HG03520 (cell line): Measurements from ENCODE around the gene HSPA6.
"Not testable (repeated sequence)": the region's sequence is repeated elsewhere in the genome, so short reads cannot be mapped to it uniquely, and the experiment has no call there.

Source experiments
- ATAC-seq: cut with Tn5 transposase; IDR thresholded peaks from one replicate; pipeline ENCODE4 v1.9.1; 2021; ENCODE audit warnings: mild to moderate bottlenecking, moderate library complexity; ENCODE audit not compliant: unreplicated experiment

HSPA6 gene

GRCh38 chr1:161523817-161524741 is at the start of gene HSPA6:
TSS of gene HSPA6 (plus strand) at chr1:161524540. CDS start at chr1:161524659, 119 bp downstream.
- ATAC-seq, result peak; percentile 46

- ATAC-seq, result not testable (repeated sequence)
Observed at GRCh38 chr1:161477711-161478110, 46.6 kb upstream of the HSPA6 start.

- ATAC-seq, result no peak
Observed at GRCh38 chr1:161478985-161479384, 45.4 kb upstream of the HSPA6 start.

- no peak for ATAC-seq
Observed at GRCh38 chr1:161480381-161481035, 43.8 kb upstream of the HSPA6 start.

- no peak for ATAC-seq
Observed at GRCh38 chr1:161481624-161482392, 42.5 kb upstream of the HSPA6 start.

- ATAC-seq, result no peak
Observed at GRCh38 chr1:161482610-161483009, 41.7 kb upstream of the HSPA6 start.

- no peak for ATAC-seq
Observed at GRCh38 chr1:161483361-161483760, 41.0 kb upstream of the HSPA6 start.

GRCh38 chr1:161484613-161485012 is 39.7 kb upstream of the HSPA6 start:
- no peak for ATAC-seq

- ATAC-seq, result no peak
Observed at GRCh38 chr1:161486806-161487741, 37.3 kb upstream of the HSPA6 start.

- ATAC-seq, result no peak
Observed at GRCh38 chr1:161491472-161491871, 32.9 kb upstream of the HSPA6 start.

GRCh38 chr1:161492827-161493226 is 31.5 kb upstream of the HSPA6 start:
- ATAC-seq, result no peak

- no peak for ATAC-seq
Observed at GRCh38 chr1:161494091-161494735, 30.1 kb upstream of the HSPA6 start.

- ATAC-seq, result no peak
Observed at GRCh38 chr1:161495490-161495889, 28.9 kb upstream of the HSPA6 start.

- ATAC-seq, result no peak
Observed at GRCh38 chr1:161497961-161498360, 26.4 kb upstream of the HSPA6 start.

GRCh38 chr1:161498646-161499045 is 25.7 kb upstream of the HSPA6 start:
- ATAC-seq, result no peak

GRCh38 chr1:161499099-161500039 is 25.0 kb upstream of the HSPA6 start:
- ATAC-seq, result no peak

- ATAC-seq, result no peak
Observed at GRCh38 chr1:161501234-161501633, 23.1 kb upstream of the HSPA6 start.

- ATAC-seq, result no peak
Observed at GRCh38 chr1:161502181-161502580, 22.2 kb upstream of the HSPA6 start.
